SIG-M5 (cell line): ENCODE data around the gene CDK9.
"Not testable (repeated sequence)": the region's sequence is repeated elsewhere in the genome, so short reads cannot be mapped to it uniquely, and the experiment has no call there.

Experiments used
- DNase-seq: peaks from one replicate; lab custom pipeline; 2025; lab: John Stamatoyannopoulos, UW

The CDK9 gene

DNA sequence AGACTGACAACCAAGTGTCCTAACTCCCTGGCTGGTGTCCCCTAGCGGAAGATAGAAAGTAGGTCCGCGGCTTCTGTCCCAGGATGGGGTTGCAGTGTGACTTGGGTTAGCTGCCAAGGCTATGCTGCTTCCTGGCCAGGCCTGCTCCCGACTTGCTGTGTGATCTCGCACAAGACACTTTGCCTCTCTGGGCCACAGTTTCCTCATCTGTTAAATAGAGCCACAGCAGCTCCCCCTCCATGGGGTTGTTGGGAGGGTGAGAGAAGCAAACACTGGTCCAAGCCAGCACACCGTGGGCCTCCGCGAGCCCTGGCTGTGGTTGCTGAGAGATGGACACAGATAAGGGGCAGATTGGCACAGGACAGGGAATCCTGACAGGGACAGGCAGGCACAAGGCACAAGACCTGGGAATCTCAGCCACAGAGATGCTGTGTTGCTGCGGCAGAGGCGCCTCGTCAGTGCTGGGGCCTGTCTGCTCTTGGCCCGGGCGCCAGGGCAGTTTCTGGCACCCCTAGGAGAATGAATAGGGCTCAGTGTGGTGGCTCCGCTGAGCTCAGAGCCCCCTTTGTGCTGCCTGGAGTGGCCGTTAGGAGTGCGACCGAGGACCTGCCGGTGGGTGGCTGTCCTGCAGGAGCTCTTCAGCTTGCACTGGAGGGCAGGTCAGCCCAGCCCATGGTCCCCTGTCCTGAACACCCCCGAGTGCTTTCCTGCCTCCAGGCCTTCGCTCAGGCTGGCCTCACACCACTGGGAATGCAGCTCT lies 5.5 kb upstream of the CDK9 start:
- no peak for DNase-seq

DNA sequence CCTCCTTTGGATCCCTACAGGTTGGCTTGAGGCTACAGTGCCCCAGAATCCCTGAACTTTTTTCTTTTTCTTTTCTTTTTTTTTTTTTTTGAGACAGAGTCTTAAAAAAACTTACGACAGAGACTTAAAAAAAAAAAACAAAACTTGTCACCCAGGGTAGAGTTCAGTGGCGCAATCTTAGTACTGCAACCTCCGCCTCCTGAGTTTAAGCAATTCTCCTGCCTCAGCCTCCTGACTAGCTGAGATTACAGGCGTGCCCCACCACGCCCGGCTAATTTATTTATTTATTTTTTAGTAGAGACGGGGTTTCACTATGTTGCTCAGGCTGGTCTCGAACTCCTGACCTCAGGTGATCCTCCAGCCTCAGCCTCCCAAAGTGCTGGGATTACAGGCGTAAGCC lies 4.9 kb upstream of the CDK9 start:
- not testable (repeated sequence) for DNase-seq

GRCh38 chr9:127781806-127782205 lies 4.0 kb upstream of the CDK9 start:
- no peak for DNase-seq

DNA sequence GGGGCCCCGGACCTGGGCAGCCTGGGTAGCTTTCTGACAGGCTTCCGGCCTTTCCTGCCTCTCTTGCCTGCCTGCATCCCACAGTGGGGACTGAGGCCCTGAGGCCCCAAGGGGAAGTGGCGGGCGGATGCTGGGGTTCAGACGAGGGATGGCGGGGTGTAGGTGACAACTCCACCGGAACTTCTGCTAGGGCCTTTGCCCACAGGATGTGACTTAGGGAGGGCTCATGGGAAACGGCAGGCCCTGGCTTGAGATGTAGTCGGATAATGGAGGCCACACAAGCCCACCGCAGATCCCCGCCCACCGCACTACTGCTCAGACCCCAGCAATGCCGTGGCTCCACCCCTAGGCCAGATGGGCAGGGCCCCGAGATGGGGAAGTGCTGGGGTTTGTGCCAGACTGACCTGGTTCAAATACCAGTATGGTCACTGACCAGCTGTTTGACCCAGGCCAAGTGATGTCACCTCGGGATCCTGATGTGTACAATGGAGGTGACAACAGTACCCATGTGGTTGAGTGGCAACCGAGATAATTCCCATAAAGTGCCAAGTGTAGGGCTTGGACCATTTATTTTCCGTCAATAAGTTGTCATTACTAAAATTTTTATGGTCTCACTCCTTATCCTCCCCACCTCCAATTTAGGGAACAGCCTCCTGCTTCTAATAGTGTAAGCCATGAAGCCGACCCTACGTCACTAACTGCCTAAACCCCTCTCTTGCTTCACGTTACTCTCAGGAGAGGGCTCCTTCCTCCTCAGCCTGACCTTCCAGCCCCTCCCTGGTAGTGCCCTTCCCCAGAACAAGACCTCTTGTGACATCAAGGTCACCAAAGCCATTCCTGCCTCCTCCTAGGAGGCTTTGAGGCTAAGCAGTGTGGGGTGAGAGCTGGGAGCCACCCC lies 2.5 kb upstream of the CDK9 start:
- peak; percentile 72 for DNase-seq

DNA sequence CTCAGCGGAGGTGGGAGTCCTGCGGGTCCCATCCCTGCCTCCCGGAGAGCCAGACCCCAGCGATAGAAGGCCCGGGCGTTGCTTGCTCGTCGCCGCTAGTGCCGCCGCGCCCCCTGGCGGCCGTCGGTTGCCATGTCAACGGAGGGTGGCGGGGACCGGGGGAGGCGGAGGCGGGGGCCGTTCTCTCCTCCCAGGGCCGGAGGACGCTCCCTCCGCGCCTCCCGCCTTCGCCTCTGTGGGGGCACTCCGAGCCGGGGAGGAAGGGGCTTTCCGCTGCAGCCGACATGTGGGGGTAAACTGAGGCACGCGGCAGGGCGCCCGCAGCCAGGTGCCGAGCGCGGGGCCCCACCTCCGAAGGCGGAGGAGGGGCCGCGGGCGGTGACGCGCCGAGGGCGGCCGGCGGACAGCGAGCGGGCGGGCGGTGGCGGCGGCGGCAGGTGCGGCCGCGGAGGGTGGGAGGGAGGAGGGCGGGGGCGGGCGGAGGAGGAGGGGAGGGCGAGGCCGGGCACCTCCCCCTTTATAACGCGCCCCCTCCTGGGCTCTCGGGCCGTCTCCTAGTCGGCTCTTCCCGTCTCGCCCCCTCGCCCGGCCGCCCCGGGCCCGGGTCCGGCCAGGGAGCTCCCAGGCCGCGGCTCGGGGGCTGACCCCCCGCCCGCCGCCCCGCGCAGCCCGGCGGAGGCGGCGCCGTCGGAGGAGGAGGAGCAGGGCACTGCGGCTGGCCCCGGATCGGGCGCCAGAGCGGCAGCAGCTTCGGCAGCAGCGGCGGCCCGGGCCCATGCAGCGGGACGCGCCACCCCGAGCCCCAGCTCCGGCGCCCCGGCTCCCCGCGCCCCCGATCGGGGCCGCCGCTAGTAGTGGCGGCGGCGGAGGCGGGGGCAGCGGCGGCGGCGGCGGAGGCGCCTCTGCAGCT lies 556 bp upstream of the CDK9 start:
- peak; percentile 28 for DNase-seq

GRCh38 chr9:127786773-127787104 lies 905 bp downstream of the CDK9 start:
- no peak for DNase-seq

DNA sequence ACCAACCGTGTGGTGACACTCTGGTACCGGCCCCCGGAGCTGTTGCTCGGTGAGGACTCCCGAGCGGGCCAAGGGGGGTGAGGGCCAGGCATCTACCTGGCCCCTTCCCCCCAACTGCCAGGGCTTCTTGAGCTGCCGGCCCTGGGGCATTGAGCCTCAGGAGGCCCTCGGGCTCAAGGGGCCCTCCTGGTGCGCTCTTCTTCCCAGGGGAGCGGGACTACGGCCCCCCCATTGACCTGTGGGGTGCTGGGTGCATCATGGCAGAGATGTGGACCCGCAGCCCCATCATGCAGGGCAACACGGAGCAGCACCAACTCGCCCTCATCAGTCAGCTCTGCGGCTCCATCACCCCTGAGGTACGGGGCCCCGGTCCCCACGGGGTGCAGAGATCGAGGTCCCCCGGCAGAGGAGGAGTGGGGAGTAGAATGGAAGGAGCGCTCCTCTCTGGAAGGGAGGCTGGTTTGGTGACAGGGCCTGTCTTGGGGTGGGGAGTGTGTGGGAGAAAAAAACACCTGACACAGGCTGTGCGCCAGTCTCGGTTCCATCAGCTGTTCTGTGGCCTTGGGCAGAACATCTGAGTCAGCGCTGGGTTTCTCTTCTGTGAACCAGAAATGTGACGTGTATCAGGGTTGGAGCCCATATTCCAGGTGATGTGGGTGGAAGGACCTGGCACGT lies 2.6 kb downstream of the CDK9 start:
- DNase-seq, result no peak

DNA sequence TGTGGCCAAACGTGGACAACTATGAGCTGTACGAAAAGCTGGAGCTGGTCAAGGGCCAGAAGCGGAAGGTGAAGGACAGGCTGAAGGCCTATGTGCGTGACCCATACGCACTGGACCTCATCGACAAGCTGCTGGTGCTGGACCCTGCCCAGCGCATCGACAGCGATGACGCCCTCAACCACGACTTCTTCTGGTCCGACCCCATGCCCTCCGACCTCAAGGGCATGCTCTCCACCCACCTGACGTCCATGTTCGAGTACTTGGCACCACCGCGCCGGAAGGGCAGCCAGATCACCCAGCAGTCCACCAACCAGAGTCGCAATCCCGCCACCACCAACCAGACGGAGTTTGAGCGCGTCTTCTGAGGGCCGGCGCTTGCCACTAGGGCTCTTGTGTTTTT lies 3.3 kb downstream of the CDK9 start:
- DNase-seq, result no peak

DNA sequence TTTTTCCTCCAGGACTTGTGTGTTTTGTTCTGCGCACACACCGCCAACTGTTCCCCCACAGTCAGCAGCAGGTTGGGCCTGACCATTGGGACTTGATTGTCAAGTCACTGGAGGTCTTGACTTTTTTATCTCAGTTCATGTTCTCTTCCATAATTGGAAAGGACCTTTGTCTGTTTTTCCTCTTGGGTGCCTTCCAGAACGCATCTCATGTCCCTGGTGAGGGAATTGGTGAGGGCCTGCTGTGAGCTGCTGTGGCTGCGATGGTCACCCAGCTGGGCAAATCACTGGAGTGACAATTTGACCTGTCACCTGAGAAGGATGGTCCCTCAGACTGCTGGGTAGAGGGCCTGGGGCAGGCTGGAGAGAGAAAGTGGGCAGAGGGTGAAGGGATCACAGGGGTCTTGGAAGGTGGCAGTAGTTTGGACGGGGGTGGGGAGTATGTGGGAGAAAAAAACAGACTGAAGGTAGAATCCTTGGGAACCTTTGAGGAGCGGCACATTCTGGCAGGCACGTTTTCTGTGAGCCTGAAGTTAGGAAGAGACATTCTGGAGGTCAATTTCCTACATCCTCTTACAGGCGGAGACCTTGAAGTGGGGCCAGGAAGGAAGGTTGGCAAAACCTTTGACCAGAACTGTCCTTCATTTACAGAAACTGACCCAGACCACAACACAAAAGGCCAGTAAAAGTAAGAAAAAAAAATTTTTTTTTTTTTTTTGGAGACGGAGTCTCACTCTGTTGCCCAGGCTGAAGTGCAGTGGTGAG lies 4.4 kb downstream of the CDK9 start:
- no peak for DNase-seq

DNA sequence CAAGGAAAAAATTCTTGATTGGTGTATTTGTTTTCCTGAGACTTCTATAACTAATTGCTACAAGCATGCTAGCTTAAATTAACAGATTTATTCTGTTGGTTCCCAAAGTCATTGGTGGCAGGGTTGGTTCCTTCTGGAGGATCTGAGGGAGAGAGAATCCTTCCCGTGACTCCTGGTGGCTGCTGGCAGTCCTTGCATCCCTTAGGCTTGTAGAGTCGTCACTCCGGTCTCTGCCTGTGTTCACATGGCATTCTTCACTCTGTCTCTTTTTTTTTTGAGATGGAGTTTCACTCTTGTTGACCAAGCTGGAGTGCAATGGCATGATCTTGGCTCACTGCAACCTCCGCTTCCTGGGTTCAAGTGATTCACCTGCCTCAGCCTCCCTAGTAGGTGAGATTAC lies 5.3 kb downstream of the CDK9 start:
- no peak for DNase-seq

- no peak for DNase-seq
Measured at GRCh38 chr9:127792417-127793031, 6.7 kb downstream of the CDK9 start.

GRCh38 chr9:127793093-127793708 lies 7.4 kb downstream of the CDK9 start:
- no peak for DNase-seq

GRCh38 chr9:127794001-127794791 lies 8.4 kb downstream of the CDK9 start:
- no peak for DNase-seq

DNA sequence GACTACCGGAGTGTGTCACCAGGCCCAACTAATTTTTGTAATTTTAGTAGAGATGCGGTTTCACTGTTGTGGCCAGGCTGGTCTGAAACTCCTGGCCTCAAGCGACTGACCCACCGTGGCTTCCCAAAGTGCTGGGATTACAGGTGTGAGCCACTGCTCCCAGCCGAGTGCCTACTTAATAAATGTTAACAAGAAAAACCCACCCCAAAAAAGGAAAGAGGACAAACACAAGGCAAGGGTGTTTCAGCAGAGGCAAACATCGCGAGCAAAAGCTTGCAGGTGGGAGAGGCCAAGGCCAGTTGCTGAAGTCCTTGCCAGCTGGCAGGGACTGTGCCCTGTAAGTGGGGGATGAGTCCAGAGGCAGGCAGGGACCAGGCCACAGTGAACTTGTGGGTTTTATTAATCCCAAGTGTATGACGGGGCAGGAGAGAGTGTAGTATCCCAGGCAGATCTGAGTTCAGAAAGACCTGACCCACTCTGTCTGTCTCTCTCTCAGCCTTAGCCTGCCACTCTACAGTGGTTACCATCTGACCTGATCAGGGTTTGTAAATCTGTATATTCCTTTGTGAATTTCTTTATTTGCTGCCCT lies 10.5 kb downstream of the CDK9 start:
- DNase-seq, result no peak

GRCh38 chr9:127796852-127797370 lies 11.1 kb downstream of the CDK9 start:
- no peak for DNase-seq

- no peak for DNase-seq
Measured at GRCh38 chr9:127801955-127802575, 16.2 kb downstream of the CDK9 start.

GRCh38 chr9:127802576-127803443 lies 17.0 kb downstream of the CDK9 start, which contains the start of gene FPGS:
Gene FPGS, plus strand, starts transcription at chr9:127802882. Its CDS starts 43 bp downstream, at chr9:127802925.
- DNase-seq, result no peak
